Stimulated activated CD8-positive, alpha-beta memory T cell treated with anti-CD3 and anti-CD28 coated beads, Interleukin-7, amount 100 ng/mL, for 24 hours (primary cell): ENCODE data around the gene NEDD1.
A peak's percentile ranks its signal among the peaks of the same experiment; 100 is the strongest.

Experiments used
- DNase-seq: peaks from one replicate; pipeline ENCODE4 v3.0.0-alpha.2; 2020; ENCODE audit warnings: low read depth

The NEDD1 gene, protein sequence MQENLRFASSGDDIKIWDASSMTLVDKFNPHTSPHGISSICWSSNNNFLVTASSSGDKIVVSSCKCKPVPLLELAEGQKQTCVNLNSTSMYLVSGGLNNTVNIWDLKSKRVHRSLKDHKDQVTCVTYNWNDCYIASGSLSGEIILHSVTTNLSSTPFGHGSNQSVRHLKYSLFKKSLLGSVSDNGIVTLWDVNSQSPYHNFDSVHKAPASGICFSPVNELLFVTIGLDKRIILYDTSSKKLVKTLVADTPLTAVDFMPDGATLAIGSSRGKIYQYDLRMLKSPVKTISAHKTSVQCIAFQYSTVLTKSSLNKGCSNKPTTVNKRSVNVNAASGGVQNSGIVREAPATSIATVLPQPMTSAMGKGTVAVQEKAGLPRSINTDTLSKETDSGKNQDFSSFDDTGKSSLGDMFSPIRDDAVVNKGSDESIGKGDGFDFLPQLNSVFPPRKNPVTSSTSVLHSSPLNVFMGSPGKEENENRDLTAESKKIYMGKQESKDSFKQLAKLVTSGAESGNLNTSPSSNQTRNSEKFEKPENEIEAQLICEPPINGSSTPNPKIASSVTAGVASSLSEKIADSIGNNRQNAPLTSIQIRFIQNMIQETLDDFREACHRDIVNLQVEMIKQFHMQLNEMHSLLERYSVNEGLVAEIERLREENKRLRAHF

DNA sequence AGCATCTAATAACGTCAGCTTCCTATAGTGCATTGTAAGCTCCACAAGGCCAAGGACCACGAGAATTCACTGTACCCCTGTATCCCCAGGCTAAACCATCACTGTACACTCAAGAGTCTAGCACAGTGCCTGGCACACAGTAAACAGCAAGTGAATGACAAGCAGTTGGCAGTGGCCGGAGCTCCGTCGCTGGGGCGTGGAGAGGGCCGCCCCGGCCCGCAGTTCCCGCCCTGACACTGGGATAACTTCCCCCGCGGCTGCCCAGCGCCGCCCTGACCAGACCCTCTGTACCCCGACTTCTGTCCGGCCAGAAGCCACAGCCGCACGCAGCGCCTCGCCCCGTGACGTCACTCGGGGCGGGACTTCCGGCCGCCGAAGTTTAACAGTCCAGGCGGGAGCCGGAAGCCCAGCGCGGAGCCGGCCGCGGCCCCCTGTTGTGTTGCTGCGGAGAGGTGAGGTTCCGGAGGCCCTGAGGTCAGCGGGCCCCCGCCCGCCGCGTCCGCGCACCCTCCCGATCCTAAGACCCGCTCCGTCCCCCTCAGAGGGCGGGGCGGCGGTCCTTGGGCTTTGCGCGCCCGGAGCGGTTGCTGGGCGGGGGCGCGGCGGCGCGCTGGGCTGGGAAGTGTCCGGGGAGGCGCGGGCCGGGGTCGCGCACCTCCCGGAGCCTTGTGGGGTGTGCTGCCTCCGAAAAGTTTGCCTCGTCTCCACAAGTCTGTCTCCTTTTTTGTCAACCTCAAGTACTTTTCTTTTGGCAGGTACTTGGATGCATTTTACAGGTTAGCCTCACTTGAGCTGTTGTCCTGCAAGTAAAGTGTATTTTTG lies at the start of gene NEDD1:
Gene NEDD1 (plus strand): TSS at position 409 of the 822 bp plus-strand sequence. CDS start 2,503 bp downstream, outside the sequence.
- DNase-seq, result peak; percentile 69

DNA sequence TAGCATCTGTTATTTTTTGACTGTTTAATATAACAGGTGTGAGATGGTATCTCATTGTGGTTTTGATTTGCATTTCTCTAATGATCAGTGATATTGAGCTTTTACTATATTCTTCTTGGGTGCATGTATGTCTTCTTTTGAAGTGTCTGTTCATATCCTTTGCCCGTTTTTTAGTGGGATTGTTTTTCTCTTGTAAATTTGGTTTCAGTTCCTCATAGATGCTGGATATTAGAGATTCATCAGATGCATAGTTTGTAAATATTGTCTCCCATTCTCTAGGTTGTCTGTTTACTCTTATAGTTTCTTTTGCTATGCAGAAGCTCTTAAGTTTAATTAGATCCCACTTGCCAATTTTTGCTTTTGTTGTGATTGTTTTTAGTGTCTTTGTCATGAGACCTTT lies 48.9 kb upstream of the NEDD1 start:
- no peak for DNase-seq

DNA sequence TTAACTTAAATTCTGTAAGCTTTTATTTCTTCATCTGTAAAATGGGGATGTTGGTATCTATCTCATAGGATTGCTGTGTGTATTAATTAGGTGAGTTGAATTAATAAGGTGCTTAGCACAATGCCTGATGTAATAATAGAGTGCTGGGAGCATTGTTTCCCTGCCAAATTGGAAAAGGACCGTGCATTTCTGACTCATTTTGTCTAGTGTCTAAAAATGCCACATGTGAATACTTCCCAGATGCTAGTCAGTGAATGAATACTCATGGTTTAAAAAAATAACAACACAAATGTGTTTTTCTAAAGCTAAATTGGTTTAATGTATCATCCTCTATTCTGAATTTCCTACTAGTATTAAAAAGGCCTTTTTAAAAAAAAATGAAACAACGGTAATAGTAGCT lies 45.4 kb upstream of the NEDD1 start:
- no peak for DNase-seq

DNA sequence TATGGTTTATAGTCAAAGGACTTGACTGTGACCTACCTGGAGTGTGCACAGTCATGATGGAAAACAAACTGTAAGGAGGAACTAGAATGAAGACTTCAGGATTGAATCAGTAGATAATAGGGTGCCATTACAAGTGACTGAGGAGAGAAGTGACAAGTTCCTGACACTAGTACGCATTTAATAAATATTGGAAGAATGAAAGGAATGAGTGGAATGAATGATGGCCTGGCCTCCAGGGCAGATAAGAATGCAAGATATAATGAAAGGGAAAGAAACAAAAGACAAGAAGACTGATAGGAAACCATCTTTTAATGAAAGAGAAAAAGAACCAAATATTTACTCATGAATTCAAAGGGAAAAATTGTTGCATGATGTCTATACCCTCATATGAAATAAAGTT lies 44.7 kb upstream of the NEDD1 start:
- no peak for DNase-seq

DNA sequence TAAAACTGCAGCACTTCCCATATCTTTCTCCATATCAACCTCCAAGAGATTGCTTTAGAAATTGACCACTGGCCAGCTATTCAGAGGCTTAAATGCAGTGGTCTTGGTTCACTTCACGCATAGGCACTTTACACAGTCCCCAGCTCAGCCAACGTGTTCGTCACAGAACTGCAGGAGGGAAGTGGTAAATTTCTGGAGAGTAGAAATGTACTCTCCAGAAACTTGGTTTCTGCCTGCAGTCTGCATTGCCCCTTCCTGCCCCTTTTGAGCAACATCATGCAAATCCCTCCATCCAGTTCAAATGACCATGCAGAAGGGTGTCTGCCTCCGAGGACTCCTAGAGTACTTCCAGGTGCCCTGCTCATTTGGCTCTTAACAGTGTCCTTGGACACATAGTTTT lies 42.7 kb upstream of the NEDD1 start:
- no peak for DNase-seq

- no peak for DNase-seq
Measured at GRCh38 chr12:96866801-96867590, 40.1 kb upstream of the NEDD1 start.

GRCh38 chr12:96870946-96871345 lies 36.1 kb upstream of the NEDD1 start:
- DNase-seq, result no peak

DNA sequence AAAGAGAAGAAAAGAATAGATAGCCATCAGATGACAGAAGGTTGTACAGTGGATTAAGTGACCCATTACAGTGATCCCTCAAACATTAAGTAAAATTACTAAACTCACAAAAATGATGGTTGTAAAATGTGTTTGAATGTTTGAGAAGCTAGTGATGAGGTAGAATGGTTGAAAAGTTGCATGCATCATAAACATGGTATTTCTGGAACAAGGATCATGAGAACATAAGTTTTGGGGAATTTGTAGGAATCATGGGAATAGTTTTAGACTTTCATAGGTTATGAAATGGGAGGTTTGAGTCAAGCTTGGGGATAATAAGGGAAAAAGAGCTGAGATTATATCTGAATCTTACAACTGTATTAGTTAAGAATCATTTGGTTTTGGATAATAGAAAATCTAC lies 34.1 kb upstream of the NEDD1 start:
- DNase-seq, result no peak

- no peak for DNase-seq
Measured at GRCh38 chr12:96874211-96874610, 32.8 kb upstream of the NEDD1 start.

DNA sequence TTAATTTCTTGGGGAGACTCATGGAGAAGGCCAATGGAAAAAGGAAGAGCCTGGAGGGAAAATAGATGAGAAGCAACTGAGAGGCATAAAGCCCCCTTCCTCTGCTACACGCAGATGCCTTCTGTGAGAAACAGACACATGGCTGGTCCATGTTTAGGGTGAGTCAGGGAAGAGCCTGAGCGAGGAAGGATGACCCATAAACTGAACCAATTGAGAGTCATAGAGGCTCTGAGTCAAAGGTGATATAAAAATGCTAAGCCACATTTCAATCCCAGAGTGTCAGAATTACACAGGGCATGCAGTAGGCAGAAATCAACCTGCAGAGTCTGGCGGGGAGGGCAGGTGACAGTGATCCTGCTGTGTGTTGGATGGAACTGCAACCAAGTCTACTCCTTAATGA lies 30.1 kb upstream of the NEDD1 start:
- no peak for DNase-seq

- DNase-seq, result no peak
Measured at GRCh38 chr12:96878704-96879103, 28.4 kb upstream of the NEDD1 start.

- no peak for DNase-seq
Measured at GRCh38 chr12:96879301-96879700, 27.8 kb upstream of the NEDD1 start.

GRCh38 chr12:96880220-96880619 lies 26.8 kb upstream of the NEDD1 start:
- no peak for DNase-seq

DNA sequence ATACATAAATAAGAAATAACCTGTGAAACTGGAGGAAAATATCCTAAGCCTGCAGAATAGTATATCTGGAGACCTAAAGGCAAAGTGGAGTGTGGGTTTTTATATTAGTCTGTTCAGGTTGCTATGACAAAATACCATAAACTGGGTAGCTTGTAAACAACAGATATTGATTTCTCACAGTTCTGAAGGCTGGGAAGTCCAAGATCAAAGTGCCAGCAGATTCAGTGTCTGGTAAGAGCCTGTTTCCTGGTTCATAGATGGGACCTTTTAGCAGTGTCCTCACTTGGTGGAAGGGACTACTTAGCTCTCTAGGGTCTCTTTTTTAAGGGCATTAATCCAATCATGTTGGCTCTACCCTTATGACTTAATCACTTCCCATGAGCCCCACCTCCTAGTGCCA lies 25.4 kb upstream of the NEDD1 start:
- no peak for DNase-seq

- no peak for DNase-seq
Measured at GRCh38 chr12:96882862-96883261, 24.2 kb upstream of the NEDD1 start.

- DNase-seq, result no peak
Measured at GRCh38 chr12:96883571-96883970, 23.5 kb upstream of the NEDD1 start.

GRCh38 chr12:96886998-96887677 lies 19.9 kb upstream of the NEDD1 start:
- no peak for DNase-seq

- no peak for DNase-seq
Measured at GRCh38 chr12:96889273-96889933, 17.7 kb upstream of the NEDD1 start.

GRCh38 chr12:96890331-96890730 lies 16.7 kb upstream of the NEDD1 start:
- no peak for DNase-seq

GRCh38 chr12:96892104-96892503 lies 15.0 kb upstream of the NEDD1 start:
- DNase-seq, result no peak

DNA sequence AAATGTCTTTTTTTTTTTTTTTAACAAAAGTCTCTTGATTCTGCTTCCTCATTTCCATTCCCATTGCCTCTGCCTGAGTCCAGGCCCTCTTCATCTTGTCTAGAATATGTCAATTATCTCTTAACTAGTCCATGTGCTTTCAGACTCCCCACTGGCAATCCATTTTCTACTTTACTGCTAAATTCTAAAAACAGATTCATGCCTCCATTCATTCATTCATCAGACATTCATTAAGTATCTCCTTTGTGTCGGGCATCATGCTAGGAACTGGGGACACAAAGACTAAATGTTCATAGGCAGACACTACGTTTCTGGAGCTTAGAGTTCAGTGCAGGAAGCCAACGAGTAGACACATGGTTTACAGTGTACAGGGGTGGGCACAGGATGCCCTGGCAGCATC lies 9.6 kb upstream of the NEDD1 start:
- no peak for DNase-seq
